ENCODE data around the gene ATF7IP2.
"Not testable (repeated sequence)": the region's sequence is repeated elsewhere in the genome, so short reads cannot be mapped to it uniquely, and the experiment has no call there.

The ATF7IP2 gene

DNA sequence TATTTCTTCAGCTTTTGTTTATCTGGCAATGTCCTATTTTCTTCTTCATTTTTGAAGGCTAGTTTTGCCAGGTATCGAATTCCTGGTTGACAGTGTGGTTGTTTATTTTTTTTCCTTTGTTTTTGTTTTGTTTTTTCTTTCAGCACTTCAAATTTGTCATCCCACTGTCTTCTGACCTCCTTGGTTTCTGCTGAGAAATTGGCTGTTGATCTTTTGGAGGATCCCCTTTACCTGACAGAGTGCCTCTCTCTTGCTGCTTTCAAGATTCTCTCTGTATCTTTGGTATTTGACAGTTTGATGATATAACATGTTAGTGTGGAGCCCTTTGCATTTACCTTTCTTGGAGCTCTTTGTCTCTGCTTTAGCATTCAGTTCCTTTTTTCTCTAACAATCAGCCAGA, 9.6 kb upstream of the ATF7IP2 start:
- no peak for DNase-seq

DNA sequence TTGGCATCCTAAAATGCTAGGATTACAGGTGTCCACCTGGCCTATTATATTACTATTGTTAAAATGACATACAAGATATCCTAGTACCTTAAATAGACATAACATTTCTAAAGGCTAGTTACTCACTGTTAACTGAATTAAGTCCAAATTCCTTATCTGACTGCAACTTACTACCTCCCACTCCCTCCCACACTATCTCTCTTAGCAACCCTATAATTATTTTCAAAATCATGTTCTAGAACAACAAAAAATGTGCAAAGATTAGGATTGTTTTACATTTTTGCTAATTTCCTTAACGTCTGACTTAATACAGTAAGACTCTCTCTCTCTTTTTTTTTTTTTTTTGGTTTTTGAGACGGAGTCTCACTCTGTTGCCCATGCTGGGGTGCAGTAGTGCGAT, 2.2 kb upstream of the ATF7IP2 start:
- DNase-seq: no peak

DNA sequence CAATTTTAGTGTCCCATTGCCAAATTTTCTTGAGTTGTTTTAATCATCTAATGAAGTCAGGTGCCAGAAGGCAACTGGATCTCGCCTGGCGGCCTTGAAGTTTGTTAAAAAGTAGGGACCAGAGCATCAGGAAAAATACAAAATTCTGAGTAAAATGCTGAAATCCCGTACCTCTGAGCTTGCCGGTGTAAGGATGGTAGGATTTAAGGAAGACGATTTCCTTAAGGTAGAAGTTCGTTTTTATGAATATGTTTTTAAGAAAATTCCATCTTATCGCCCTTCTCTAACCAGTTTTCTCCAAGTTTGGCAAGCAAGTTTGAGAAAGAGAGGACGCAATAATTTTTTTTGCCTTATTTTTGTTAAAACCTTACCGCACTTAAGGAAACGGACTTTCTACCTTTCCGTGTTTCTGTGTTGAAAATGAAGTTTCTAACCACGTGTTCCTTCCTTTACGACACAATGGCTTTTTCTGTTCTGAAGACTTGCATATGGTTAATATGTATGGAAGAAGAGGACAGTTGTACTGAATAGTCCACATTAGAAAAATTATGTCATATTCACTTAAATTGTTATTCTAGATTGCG, 748 bp downstream of the ATF7IP2 start:
- DNase-seq: no peak

DNA sequence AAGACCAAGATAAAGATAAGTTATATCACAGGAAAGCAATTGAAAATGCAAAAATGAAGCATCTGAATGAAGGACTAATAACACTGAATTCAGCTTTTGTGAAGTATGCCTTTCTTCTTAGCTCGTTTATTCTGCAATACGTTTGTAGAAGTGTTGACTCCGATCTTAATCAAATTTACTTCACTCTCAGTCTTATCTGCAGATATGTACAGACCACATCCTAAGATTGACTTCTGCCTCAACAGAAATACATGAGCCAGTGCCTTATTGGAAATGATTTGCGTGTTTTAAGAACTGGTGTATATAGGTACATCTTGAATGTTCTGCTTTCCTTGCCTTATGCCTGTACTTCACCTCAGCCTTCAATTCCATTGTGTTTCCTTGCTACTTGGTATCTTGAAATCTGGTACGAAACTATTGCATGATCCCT, 1.3 kb downstream of the ATF7IP2 start:
- no peak for DNase-seq

DNA sequence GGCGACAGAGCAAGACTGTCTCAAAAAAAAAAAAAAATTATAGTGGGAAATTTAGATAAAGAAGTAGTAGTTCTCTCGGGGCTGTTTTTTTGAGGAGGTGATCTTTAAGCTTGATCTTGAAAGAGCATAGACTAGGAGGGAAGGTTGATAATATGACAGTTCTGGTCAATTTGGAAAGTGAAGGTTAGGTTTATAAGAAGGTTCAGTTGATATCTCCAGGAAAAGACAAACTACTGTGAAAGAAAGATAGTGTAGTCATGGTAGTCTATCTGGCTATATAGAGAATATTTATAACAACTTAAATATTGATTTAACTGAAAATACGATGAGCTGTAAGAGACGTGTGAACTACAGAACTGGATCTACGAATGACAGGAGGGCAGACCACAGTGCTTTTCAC, 3.1 kb downstream of the ATF7IP2 start:
- DNase-seq: no peak

DNA sequence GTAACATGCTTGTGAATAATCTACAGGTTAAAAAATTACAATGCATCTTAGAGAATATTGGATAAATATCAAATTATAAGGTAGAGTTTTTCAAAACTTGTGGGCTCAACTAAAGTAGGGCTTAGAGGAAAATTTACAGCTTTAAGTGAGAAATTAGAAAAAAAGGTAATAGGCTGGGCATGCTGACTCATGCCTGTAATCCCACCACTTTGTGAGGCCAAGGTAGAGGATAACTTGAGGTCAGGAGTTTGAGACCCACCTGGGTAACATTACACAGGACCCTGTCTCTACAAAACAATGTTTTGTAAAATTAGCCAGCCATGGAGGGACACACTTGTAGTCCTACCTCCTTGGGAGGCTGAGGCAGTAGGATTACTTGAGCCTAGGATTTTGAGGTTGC, 4.5 kb downstream of the ATF7IP2 start:
- no peak for DNase-seq

DNA sequence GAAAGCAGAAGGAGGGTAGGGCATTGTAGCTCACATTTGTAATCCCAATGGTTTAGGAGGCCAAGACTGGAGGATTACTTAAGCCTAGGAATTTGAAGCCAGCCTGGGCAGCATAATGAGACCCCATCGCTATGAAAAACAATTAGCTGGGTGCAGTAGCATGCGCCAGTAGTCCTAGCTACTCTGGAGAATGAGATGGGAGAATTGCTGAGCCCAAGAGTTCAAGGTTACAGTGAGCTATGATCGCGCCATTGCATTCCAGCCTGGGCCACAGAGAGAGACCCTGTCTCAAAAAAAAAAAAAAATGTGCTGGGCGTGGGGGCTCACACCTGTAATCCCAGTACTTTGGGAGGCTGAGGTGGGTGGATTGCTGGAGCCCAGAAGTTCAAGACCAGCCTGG, 5.0 kb downstream of the ATF7IP2 start:
- DNase-seq: no peak

DNA sequence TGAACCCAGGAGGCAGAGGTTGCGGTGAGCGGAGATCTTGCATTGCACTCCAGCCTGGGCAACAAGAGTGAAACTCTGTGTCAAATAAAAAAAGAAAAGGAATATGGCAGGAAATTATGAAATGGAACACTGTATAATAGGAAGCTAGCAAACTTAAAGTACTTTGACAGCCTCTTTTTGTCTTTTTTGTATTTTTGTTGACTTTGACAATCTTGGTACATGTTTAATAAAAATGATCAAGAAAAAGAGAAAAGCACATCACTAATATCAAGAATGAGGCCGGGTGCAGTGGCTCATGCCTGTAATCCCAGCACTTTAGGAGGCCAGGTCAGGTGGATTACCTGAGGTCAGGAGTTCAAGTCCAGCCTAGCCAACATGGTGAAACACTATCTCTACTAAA, 5.5 kb downstream of the ATF7IP2 start:
- DNase-seq: no peak

DNA sequence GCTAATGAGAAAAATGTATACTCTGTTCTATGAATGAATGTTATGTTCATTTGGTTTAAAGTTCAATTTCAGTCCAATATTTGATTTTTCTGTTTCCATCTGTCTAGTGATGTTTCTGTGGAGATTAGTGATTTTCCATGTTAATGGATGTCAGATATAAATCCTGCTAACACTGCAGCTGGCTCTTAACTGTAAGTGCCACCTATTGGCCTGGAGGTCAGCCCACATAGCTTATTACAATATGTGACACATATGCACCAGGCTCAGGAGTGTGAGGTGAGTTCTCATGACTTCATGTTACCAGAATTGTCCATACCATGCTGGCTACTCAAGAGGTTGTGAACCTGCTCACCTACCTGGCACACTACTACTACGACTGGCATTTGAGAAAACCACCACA, 17.1 kb downstream of the ATF7IP2 start:
- no peak for DNase-seq

DNA sequence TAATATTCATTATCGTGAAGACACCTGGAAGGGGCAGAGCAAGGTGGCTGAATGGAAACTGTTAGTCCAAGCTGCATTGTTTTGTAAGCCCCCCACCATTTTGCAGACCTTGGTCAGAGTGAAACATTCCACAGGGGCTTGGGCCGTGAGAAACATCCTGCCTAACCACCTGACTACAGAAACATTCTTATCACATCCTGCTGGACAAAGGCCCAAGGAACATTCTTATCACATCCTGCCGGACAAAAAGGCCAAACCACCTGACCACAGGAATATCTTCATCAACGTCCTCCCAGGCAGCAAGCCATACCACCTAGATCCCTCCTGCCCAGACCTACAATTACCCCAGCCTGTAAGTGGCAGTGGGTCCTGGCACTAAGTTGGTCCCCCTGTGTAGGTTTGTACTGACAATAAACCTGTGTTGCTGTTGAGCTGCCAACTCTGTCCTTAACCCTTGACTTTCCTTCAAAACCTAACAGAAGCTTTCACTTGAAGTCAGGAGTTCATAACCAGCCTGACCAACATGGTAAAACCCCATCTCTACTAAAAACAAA, 19.6 kb downstream of the ATF7IP2 start:
- DNase-seq: no peak

DNA sequence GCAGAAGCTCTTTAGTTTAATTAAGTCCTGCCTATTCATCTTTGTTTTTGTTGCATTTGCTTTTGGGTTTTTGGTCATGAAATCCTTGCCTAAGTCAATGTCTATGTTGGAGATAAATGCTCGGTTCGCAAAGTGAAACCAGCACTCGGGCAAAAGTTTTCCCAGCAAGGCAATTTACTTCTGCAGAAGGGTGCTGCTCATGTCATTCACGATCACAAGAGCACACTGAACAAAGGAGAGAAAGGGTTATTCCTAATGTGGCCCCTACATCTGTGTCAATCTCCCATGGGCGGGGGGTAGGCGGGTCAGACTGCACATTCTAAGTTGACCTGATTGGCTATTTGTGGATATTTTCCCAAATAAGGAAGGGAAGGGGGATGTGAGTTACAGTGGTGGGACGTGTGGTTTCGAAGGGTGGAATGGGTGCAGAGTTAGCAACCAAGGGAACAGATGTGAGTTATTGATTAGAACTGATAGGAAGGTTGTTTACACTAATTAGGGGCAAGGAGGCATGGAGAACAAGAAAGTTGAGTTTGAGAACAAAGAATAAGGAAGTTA, 23.0 kb downstream of the ATF7IP2 start:
- no peak for DNase-seq

DNA sequence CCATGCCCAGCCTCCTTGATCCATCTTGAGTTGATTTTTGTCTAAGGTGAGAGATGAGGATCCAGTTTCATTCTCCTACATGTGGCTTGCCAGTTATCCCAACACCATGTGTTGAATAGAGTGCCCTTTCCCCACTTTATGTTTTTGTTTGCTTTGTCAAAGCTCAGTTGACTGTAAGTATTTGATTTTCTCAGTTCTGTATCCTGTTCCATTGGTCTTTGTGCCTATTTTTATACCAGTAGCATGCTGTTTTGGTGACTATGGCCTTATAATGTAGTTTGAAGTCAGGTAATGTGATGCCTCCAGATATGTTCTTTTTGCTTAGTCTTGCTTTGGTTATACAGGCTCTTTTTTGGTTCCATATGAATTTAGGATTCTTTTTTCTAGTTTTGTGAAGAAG, 23.9 kb downstream of the ATF7IP2 start:
- DNase-seq: not testable (repeated sequence)

DNA sequence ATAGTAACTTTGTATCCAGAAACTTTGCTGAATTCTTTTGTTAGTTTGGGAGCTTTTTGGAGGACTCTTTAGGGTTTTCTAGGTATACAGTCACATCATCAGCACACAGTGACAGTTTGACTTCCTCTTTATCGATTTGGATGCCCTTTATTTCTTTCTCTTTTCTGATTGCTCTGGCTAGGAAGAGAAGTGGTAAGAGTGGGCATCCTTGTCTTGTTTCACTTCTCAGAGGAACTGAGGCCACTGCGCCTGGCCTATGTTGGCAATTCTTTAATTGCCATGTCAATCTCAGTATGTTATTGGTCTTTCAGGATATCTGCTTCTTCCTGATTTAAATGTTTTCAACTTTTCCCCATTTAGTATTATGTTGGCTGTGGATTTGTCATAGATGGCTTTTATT, 24.6 kb downstream of the ATF7IP2 start:
- DNase-seq: no peak

DNA sequence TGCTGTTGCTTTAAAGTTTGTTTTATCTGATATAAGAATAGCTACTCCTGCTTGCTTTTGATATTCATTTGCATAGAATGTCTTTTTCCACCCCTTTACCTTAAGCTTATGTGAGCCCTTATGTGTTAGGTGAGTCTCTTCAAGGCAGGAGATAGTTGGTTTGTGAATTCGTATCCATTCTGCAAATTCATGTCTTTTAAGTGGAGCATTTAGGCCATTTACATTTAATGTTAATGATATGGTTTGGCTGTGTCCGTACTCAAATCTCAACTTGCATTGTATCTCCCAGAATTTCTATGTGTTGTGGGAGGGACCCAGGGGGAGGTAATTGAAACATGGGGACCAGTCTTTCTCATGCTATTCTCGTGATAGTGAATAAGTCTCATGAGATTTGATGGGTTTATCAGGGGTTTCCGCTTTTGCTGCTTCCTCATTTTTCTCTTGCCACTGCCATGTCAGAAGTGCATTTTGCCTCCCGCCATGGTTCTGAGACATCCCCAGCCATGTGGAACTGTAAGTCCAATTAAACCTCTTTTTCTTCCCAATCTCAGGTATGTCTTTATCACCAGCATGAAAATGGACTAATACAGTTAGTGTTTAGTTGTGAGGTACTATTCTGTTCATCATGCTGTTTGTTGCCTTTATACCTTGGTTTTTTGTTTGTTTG, 27.2 kb downstream of the ATF7IP2 start:
- no peak for DNase-seq

DNA sequence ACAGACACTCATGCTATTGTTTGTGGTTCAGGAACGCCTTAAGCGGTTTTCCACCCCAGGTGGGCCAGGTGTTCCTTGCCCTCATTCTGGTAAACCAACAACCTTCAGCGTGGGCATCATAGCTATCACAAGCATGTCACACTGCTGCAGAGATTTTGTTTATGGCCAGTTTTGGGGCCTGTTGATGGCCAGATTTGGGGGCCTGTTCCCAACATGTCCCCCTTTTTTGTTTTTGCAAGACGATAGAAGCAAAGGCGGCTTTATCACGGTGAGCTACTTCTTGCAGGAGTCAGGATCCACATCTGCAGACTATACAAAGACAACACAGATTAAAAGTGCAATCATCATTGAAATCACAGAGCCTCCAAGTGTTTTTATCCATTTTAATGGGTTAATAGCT, 32.3 kb downstream of the ATF7IP2 start:
- DNase-seq: not testable (repeated sequence)

DNA sequence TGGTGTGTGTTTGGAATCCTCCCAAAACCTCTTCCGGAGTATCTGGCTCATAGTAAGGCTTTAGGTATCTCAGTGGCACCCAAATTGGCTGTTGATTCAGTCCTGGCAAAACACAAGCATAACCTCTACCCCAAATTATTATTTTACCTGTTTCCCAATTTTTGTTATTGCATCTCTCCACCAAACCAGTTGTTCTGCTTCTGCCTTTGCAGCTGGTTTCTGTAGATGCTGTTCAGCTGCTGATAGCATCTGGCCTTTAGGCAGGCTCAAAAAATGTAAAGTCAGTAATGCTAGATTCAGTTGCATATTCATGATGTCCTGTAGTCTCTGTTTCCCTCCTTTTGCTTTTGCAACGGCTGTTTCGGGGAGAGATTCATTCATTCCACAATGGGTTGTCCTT, 33.8 kb downstream of the ATF7IP2 start:
- no peak for DNase-seq

DNA sequence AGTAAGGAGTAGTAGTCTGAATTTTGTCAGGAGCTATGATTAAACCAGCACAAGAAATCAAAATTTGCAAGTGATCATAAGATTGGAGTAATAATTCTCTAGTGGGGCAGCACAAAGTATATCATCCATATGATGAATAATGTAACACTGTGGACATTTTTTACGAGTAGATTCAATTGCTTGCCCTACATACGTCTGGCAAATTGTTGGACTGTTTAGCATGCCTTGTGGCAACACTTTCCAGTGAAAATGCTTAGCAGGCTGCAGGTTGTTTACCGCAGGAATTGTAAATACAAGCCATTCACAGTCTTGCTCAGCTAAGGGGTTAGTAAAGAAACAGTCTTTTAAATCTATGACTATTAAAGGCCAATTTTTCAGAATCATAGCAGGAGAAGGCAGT, 35.7 kb downstream of the ATF7IP2 start:
- DNase-seq: no peak

DNA sequence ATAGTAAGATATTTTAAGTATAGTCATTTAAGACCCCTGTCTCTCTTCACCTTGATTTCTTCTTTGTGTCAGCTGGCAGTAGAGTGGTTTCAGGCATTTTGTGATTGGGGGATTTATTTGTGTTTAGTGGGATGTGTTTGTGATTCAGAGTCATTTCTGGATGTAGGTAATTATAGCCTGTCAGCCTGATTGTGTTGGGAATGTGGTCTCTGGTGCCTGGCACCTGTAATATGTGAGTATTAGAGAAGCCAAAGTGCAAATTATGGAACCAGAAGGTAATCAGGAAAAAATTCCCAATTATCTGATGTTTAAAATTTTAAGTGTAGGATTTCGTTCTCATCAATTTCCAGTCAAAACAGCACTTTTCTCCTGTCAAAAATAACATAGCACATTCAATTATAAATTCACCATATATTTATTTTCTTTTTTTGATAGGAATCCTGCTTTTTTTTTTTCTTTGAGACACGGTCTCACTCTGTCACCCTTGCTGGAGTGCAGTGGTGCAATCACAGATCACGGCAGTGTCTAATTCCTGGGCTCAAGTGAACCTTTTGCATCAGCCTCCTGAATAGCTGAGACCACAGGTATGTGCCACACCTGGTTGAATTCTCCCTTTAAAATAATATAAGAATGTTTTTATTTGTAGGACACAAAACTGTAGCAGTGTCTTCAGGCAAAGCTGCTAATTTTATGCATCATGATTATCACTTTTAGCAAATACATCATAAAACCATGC, 42.7 kb downstream of the ATF7IP2 start:
- DNase-seq: no peak

DNA sequence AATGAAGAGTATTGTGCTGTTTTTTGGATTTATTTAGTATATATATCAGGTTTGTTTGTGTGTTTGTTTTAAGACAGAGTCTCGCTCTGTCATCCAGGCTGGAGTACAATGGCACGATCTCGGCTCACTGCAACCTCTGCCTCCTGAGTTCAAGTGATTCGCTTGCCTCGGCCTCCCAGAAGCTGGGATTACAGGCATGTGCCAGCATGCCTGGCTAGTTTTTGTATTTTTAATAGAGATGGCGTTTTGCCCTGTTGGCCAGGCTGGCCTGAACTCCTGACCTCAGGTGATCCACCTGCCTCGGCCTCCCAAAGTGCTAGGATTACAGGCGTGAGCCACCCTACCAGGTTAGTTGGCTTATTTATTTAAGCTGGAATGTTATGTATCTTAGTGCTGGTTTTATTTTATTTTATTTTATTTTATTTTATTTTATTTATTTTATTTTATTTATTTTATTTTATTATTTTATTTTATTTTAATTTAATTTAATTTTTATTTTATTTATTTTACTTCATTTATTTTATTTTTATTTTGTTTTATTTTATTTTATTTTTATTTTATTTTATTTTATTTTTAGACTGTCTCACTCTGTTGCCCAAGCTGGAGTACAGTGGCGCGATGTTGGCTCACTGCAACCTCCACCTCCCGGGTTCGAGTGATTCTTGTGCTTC, 43.6 kb downstream of the ATF7IP2 start:
- DNase-seq: not testable (repeated sequence)

DNA sequence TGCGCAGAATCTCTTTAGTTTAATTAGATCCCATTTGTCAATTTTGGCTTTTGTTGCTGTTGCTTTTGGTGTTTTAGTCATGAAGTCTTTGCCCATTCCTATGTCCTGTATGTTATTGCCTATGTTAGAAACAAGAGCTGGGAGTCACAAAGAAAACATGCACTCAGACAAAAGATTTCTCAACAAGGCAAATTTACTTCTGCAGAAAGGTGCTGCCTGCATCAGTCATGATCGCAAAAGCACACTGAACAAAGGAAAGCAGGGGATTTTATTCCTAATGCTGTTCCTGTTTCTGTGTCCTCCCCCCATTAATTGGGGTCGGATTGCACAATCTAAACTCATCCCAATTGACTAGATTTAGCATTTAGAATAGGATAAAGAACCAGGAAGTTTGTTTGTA, 55.9 kb downstream of the ATF7IP2 start:
- DNase-seq: no peak

DNA sequence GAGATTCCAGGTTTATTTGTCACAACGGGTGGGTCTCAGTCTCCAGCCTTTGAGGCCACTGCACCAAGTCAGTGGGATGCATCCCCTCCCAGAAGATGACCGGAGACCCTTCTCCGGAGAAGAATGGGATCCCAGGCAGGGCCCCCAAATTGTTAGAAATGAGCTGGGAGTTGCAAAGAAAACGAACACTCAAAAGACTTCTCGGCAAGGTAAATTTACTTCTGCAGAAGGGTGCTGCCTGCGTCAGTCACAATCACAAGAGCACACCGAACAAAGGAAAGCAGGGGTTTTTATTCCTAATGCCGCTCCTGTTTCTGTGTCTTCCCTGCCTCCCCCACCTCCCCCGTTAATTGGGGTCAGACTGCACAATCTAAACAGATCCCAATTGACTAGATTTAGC, 61.4 kb downstream of the ATF7IP2 start:
- no peak for DNase-seq

DNA sequence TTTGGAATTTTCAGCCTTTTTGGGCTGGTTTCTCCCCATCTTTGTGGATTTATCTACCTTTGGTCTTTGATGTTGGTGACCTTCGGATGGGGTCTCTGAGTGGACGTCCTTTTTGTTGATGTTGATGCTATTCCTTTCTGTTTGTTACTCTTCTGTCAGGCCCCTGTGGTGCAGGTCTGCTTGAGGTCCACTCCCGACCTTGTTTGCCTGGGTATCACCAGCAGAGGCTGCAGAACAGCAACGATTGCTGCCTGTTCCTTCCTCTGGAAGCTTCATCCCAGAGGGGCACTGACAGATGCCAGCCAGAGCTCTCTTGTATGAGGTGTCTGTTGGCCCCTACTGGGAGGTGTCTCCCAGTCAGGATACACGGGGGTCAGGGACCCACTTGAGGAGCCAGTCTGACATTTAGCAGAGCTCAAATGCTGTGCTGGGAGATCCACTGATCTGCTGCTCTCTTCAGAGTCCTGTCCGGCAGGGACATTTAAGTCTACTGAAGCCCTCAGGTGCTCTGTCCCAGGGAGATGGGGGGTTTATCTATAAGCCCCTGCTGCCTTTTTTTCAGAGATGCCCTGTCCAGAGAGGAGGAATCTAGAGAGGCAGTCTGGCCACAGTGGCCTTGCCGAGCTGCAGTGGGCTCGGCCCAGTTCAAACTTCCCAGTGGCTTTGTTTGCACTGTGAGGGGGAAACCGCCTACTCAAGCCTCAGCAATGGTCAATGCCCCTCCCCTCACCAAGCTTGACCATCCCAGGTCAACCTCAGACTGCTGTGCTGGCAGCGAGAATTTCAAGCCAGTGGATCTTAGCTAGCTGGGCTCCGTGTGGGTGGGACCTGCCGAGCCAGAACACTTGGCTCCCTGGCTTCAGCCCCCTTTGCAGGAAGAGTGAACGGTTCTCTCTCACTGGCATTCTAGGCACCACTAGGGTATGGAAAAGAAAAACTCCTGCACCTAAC, 66.6 kb downstream of the ATF7IP2 start:
- not testable (repeated sequence) for DNase-seq
